A549 (cell line): Measurements from ENCODE around the gene TSHZ2.

Source experiments
- CHD4 ChIP-seq: fragments of 200-600 bp; sonication (generic); IDR thresholded peaks from 2 replicates; pipeline ENCODE4 v1.6.1; 2016; ENCODE audit warnings: antibody characterized with exemption, mild to moderate bottlenecking, borderline replicate concordance
- EP300 ChIP-seq, 2 experiments: fragments of >200 bp; sonication (Bioruptor Twin); formaldehyde crosslinking; IDR thresholded peaks; 2 replicates in 1 of 2; 3 replicates in 1 of 2; pipeline ENCODE4 v1.6.1; 2016 to 2017
- FOSL2 ChIP-seq, 2 experiments: fragments of 450-650 bp in 1 of 2; fragments of >200 bp in 1 of 2; sonication (Bioruptor Twin) in 1 of 2; formaldehyde crosslinking; IDR thresholded peaks; 2 replicates each; pipeline versions ENCODE4 v1.5.0 to v1.6.1; 2016 to 2020; ENCODE audit warnings: mild to moderate bottlenecking in 1 of 2, moderate library complexity in 1 of 2
- HOXA7 ChIP-seq: fragments of 250-450 bp; sonication (Bioruptor Pico); IDR thresholded peaks from 2 replicates; pipeline ENCODE4 v1.5.0; 2020; ENCODE audit warnings: mild to moderate bottlenecking, moderate library complexity
- KDM1A ChIP-seq: fragments of 200-600 bp; sonication (generic); IDR thresholded peaks from 2 replicates; pipeline ENCODE4 v1.6.1; 2016; ENCODE audit warnings: low read depth, mild to moderate bottlenecking
- MAZ ChIP-seq: fragments of 150-350 bp; IDR thresholded peaks from 2 replicates; pipeline ENCODE4 v1.6.1; 2014; ENCODE audit warnings: antibody characterized with exemption, low read depth, low read length, borderline replicate concordance
- NR3C1 ChIP-seq: fragments of >200 bp; sonication (Bioruptor Twin); formaldehyde crosslinking; IDR thresholded peaks from 3 replicates; pipeline ENCODE4 v1.6.1; 2017
- POLR2A ChIP-seq: IDR thresholded peaks from 2 replicates; pipeline ENCODE4 v1.6.1; 2012; ENCODE audit warnings: mild to moderate bottlenecking, low read length
- TP53 ChIP-seq: fragments of 250-450 bp; sonication (Bioruptor Pico); IDR thresholded peaks from 2 replicates; pipeline ENCODE4 v1.5.0; 2021; ENCODE audit warnings: mild to moderate bottlenecking, moderate library complexity
- TF ChIP-seq, protein P1 (sequence below): fragments of >200 bp; sonication (Bioruptor Twin); formaldehyde crosslinking; IDR thresholded peaks from 3 replicates; pipeline ENCODE4 v1.5.1; 2016
- TF ChIP-seq, protein P2 (sequence below): fragments of 150-350 bp; IDR thresholded peaks from 2 replicates; pipeline ENCODE4 v1.6.1; 2014; ENCODE audit warnings: low read depth, mild to moderate bottlenecking, low read length

DNA sequence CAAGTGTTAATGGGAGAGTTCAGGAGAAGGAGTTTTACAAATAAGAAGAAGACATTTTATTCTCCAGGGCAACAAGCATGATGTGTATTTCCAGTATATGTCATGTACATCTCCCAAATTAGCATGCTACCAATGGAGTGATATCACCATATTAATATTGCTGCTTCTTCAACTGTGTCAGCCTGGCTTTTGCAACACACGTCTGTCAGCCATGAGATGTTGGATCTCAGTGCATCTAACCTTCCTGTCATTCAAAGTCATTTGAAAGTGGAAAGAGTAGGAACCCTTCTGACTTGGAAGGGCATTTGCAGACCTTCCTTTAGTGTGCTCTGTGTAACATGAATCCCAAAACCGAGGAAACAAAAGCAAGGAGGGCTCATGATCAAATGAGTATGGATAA, 337.4 kb downstream of the TSHZ2 start:
- TF ChIP-seq POLR2A: no peak
- TF ChIP-seq, protein P1, sequence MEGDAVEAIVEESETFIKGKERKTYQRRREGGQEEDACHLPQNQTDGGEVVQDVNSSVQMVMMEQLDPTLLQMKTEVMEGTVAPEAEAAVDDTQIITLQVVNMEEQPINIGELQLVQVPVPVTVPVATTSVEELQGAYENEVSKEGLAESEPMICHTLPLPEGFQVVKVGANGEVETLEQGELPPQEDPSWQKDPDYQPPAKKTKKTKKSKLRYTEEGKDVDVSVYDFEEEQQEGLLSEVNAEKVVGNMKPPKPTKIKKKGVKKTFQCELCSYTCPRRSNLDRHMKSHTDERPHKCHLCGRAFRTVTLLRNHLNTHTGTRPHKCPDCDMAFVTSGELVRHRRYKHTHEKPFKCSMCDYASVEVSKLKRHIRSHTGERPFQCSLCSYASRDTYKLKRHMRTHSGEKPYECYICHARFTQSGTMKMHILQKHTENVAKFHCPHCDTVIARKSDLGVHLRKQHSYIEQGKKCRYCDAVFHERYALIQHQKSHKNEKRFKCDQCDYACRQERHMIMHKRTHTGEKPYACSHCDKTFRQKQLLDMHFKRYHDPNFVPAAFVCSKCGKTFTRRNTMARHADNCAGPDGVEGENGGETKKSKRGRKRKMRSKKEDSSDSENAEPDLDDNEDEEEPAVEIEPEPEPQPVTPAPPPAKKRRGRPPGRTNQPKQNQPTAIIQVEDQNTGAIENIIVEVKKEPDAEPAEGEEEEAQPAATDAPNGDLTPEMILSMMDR: no peak
- no peak for TF ChIP-seq MAZ
- TF ChIP-seq CHD4: no peak
- TF ChIP-seq, protein P2, sequence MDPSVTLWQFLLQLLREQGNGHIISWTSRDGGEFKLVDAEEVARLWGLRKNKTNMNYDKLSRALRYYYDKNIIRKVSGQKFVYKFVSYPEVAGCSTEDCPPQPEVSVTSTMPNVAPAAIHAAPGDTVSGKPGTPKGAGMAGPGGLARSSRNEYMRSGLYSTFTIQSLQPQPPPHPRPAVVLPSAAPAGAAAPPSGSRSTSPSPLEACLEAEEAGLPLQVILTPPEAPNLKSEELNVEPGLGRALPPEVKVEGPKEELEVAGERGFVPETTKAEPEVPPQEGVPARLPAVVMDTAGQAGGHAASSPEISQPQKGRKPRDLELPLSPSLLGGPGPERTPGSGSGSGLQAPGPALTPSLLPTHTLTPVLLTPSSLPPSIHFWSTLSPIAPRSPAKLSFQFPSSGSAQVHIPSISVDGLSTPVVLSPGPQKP: no peak
- TF ChIP-seq HOXA7: no peak
- no peak for TF ChIP-seq KDM1A
- no peak for TF ChIP-seq FOSL2 (IDR thresholded peaks at IDR 0.05)
- TF ChIP-seq FOSL2 (CRISPR knock-in tag; IDR thresholded peaks at IDR 0.05): no peak
- no peak for TF ChIP-seq TP53 (CRISPR knock-in tag)
- TF ChIP-seq NR3C1: no peak
- no peak for TF ChIP-seq EP300 (IDR thresholded peaks at IDR 0.05)
